ENCODE results near the gene ZNF564.
A peak's percentile ranks its signal among the peaks of the same experiment; 100 is the strongest.
"Not testable (repeated sequence)": the region's sequence is repeated elsewhere in the genome, so short reads cannot be mapped to it uniquely, and the experiment has no call there.

The ZNF564 gene

GRCh38 chr19:12496480-12496879 lies 54.8 kb downstream of the ZNF564 start:
- DNase-seq = no peak

- peak; percentile 99 for DNase-seq
Observed at GRCh38 chr19:12495002-12495802, 56.1 kb downstream of the ZNF564 start.

- DNase-seq = no peak
Observed at GRCh38 chr19:12494260-12494860, 56.9 kb downstream of the ZNF564 start.

GRCh38 chr19:12486265-12486783 lies 65.0 kb downstream of the ZNF564 start:
- DNase-seq = not testable (repeated sequence)

GRCh38 chr19:12485571-12485970 lies 65.7 kb downstream of the ZNF564 start:
- no peak for DNase-seq

- no peak for DNase-seq
Observed at GRCh38 chr19:12485052-12485416, 66.2 kb downstream of the ZNF564 start.

- DNase-seq = peak; percentile 97
Observed at GRCh38 chr19:12484371-12485051, 66.8 kb downstream of the ZNF564 start, which contains the start of gene ZNF709. Gene ZNF709 (minus strand): TSS chr19:12484816. CDS start chr19:12484657, 159 bp downstream.

- DNase-seq = no peak
Observed at GRCh38 chr19:12484011-12484370, 67.3 kb downstream of the ZNF564 start.

- no peak for DNase-seq
Observed at GRCh38 chr19:12482509-12482886, 68.8 kb downstream of the ZNF564 start.

GRCh38 chr19:12481781-12482508 lies 69.3 kb downstream of the ZNF564 start:
- no peak for DNase-seq

GRCh38 chr19:12478234-12478941 lies 72.9 kb downstream of the ZNF564 start:
- peak; percentile 55 for DNase-seq
